NCI-H526 (cell line): ENCODE measurements around the gene TIGIT.

Experiments
- DNase-seq, 2 experiments: peaks; one replicate each; lab custom pipeline; 2025; lab: John Stamatoyannopoulos, UW

Gene TIGIT

GRCh38 chr3:114310695-114311094, 16.9 kb downstream of the TIGIT start:
- no peak for DNase-seq

- DNase-seq: no peak
Observed at GRCh38 chr3:114313426-114313825, 19.6 kb downstream of the TIGIT start.

- no peak for DNase-seq
Observed at GRCh38 chr3:114314282-114314681, 20.5 kb downstream of the TIGIT start.

GRCh38 chr3:114318295-114318694, 24.5 kb downstream of the TIGIT start:
- DNase-seq: no peak

GRCh38 chr3:114319453-114319852, 25.6 kb downstream of the TIGIT start:
- peak; percentile 90 to 93 for DNase-seq

- DNase-seq: no peak
Observed at GRCh38 chr3:114320246-114320645, 26.4 kb downstream of the TIGIT start.

- no peak for DNase-seq
Observed at GRCh38 chr3:114323546-114324254, 29.9 kb downstream of the TIGIT start.

- no peak for DNase-seq
Observed at GRCh38 chr3:114327665-114328064, 33.8 kb downstream of the TIGIT start.

GRCh38 chr3:114328345-114328744, 34.5 kb downstream of the TIGIT start:
- no peak for DNase-seq

- no peak for DNase-seq
Observed at GRCh38 chr3:114329823-114330222, 36.0 kb downstream of the TIGIT start.

GRCh38 chr3:114331007-114331406, 37.2 kb downstream of the TIGIT start:
- no peak for DNase-seq

- no peak for DNase-seq
Observed at GRCh38 chr3:114331710-114332109, 37.9 kb downstream of the TIGIT start.

- no peak for DNase-seq
Observed at GRCh38 chr3:114332342-114333179, 38.7 kb downstream of the TIGIT start.

- DNase-seq: no peak
Observed at GRCh38 chr3:114333180-114333922, 39.5 kb downstream of the TIGIT start.

GRCh38 chr3:114333923-114334240, 40.1 kb downstream of the TIGIT start:
- no peak for DNase-seq

GRCh38 chr3:114336122-114336697, 42.4 kb downstream of the TIGIT start:
- no peak for DNase-seq

- no peak for DNase-seq
Observed at GRCh38 chr3:114336857-114337256, 43.0 kb downstream of the TIGIT start.

GRCh38 chr3:114338651-114339357, 45.0 kb downstream of the TIGIT start:
- DNase-seq: no peak

GRCh38 chr3:114344492-114344891, 50.7 kb downstream of the TIGIT start:
- DNase-seq: no peak

- DNase-seq: no peak
Observed at GRCh38 chr3:114350271-114350670, 56.4 kb downstream of the TIGIT start.

- no peak for DNase-seq
Observed at GRCh38 chr3:114350690-114351089, 56.9 kb downstream of the TIGIT start.
